HG02840 (cell line): ENCODE results near the gene KCNH6.

Source experiments
- ATAC-seq: cut with Tn5 transposase; IDR thresholded peaks from one replicate; pipeline ENCODE4 v1.9.1; 2021; ENCODE audit warnings: mild to moderate bottlenecking, moderate library complexity, moderate number of reproducible peaks; ENCODE audit not compliant: unreplicated experiment, low FRiP score

The KCNH6 gene

GRCh38 chr17:63531022-63531965 is 8.1 kb downstream of the KCNH6 start:
- ATAC-seq: no peak

GRCh38 chr17:63533433-63534077 is 10.4 kb downstream of the KCNH6 start:
- no peak for ATAC-seq

- no peak for ATAC-seq
Measured at GRCh38 chr17:63534078-63534570, 11.0 kb downstream of the KCNH6 start.

GRCh38 chr17:63534816-63535455 is 11.8 kb downstream of the KCNH6 start:
- no peak for ATAC-seq

GRCh38 chr17:63535640-63536039 is 12.5 kb downstream of the KCNH6 start:
- no peak for ATAC-seq

- ATAC-seq: no peak
Measured at GRCh38 chr17:63537001-63537400, 13.8 kb downstream of the KCNH6 start.

GRCh38 chr17:63537991-63538692 is 15.0 kb downstream of the KCNH6 start:
- no peak for ATAC-seq

GRCh38 chr17:63538693-63539595 is 15.8 kb downstream of the KCNH6 start:
- no peak for ATAC-seq

- ATAC-seq: no peak
Measured at GRCh38 chr17:63540590-63540989, 17.4 kb downstream of the KCNH6 start.

- no peak for ATAC-seq
Measured at GRCh38 chr17:63542218-63542545, 19.0 kb downstream of the KCNH6 start.

- no peak for ATAC-seq
Measured at GRCh38 chr17:63542942-63543821, 20.0 kb downstream of the KCNH6 start.

GRCh38 chr17:63543822-63544420 is 20.8 kb downstream of the KCNH6 start:
- ATAC-seq: no peak

GRCh38 chr17:63544467-63545301 is 21.5 kb downstream of the KCNH6 start:
- ATAC-seq: no peak

GRCh38 chr17:63546308-63547082 is 23.3 kb downstream of the KCNH6 start:
- ATAC-seq: no peak

GRCh38 chr17:63547083-63547523 is 23.9 kb downstream of the KCNH6 start:
- no peak for ATAC-seq

GRCh38 chr17:63549289-63549945 is 26.3 kb downstream of the KCNH6 start:
- ATAC-seq: no peak
